ENCODE measurements around the gene PTAFR. TPM values are rescaled to one million over a fixed set of nuclear protein-coding genes. Genes with fewer than 3 reads are reported as not detected.
A peak's percentile ranks its signal among the peaks of the same experiment; 100 is the strongest.

The PTAFR gene
- polyA plus RNA-seq, 1 donor: 2.7 TPM

DNA sequence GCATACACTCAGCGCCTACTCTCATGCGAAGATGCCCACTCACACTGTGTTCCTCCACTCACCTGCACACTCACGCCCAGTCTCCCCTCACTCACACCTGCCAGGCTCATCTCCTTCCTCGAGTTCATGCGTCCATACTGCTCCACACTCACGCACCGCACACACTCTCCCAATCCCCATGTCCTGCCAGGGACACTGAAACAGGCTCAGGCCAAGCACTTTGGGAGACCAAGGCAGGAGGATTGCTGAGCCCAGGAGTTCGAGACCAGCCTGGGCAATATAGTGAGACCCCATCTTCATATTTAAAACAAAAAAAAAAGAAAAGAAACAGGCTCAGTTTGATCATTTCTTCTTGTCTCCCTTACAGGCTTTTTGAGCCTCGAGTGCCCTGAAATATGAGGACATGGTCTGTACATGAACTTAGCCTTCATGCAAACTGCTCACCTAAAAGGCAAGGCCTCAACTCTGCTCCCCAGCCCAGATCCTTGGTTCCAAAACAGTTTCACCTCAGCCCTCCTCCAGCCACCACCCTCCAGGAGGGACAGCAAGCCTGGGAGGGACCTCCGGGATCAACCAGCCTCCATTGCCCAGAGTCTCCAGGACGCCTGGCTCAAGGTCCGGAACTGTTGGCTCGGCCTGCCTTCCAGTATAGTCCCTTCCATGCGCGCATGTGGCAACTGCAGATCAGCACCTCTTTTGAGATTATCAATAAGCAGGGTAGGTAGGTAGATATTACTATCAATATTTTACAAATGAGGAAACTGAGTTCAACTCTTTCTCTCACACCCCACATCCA lies 2.4 kb upstream of the PTAFR start:
- Histone ChIP-seq H3K27ac (ENCODE audit: low read length) (no peak overlapping the region), H3K4me1 (ENCODE audit: control insufficient read depth, insufficient read depth, low read length) (no peaks in the 10 kb centered on the region), H3K9me3 (ENCODE audit: control insufficient read depth, low read depth, low read length) (no peaks in the 10 kb centered on the region), H3K36me3 (ENCODE audit: control insufficient read depth, insufficient read depth, low read length) (no peaks in the 10 kb centered on the region), H3K4me3 (ENCODE audit: low read length) (no peak overlapping the region), H3K27me3 (ENCODE audit: control insufficient read depth, insufficient read depth, low read length) (no peaks in the 10 kb centered on the region)
- no CpG with 5 or more reads among the region's 15 CpGs for WGBS (ENCODE audit: insufficient coverage, low lambda C conversion rate)
- no peak for DNase-seq

DNA sequence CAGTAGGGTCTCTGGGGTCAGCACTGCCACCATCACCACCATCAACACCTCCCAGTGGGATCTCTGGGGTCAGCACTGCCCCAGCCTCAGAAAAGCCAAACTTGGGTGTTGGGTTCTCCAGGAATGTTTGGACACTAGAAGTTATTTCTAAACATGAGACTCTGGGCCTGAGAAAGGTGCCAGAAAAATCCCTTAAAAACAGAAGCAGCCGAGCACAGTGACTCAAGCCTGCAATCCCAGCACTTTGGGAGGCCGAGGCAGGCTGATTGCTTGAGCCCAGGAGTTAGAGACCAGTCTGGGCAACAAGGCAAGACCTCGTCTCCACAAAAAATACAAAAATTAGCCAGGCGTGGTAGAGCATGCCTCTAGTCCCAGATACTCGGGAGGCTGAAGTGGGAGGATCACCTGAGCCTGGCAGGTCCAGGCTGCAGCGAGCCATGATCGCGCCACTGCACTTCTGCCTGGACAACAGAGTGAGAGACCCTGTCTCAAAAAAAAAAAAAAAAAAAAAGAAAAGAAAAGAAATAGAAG lies 470 bp downstream of the PTAFR start:
- Histone ChIP-seq H3K27me3 (ENCODE audit: control insufficient read depth, insufficient read depth, low read length) (no peaks in the 10 kb centered on the region), H3K4me3 (ENCODE audit: low read length) (no peak overlapping the region), H3K9me3 (ENCODE audit: control insufficient read depth, low read depth, low read length) (no peaks in the 10 kb centered on the region), H3K27ac (ENCODE audit: low read length) (no peak overlapping the region), H3K36me3 (ENCODE audit: control insufficient read depth, insufficient read depth, low read length) (no peaks in the 10 kb centered on the region), H3K4me1 (ENCODE audit: control insufficient read depth, insufficient read depth, low read length) (peaks cover 21% of the 10 kb centered on the region)
- WGBS (ENCODE audit: insufficient coverage, low lambda C conversion rate): no CpG with 5 or more reads among the region's 8 CpGs
- no peak for DNase-seq

DNA sequence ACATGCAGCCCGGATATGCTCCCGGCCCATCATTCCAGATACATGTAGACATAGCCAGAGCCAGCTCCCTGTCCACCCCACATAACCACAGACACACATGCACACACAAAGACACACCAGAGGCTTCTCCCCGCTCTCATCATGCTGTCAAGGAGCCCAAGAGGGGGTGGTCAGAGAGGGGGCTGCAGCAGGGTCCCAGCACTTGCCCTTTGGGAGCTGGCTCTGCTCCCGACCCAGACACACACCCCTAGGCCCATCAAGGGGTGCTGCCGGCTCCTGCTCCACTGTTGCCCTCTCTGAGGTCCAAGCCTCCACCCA lies 2.6 kb downstream of the PTAFR start:
- Histone ChIP-seq H3K27ac (ENCODE audit: low read length) (peak overlapping the region; percentile 14), H3K4me1 (ENCODE audit: control insufficient read depth, insufficient read depth, low read length) (peaks cover 29% of the 10 kb centered on the region), H3K36me3 (ENCODE audit: control insufficient read depth, insufficient read depth, low read length) (no peaks in the 10 kb centered on the region), H3K4me3 (ENCODE audit: low read length) (no peak overlapping the region), H3K9me3 (ENCODE audit: control insufficient read depth, low read depth, low read length) (no peaks in the 10 kb centered on the region), H3K27me3 (ENCODE audit: control insufficient read depth, insufficient read depth, low read length) (no peaks in the 10 kb centered on the region)
- WGBS (ENCODE audit: insufficient coverage, low lambda C conversion rate): no CpG with 5 or more reads among the region's 5 CpGs
- no peak for DNase-seq

DNA sequence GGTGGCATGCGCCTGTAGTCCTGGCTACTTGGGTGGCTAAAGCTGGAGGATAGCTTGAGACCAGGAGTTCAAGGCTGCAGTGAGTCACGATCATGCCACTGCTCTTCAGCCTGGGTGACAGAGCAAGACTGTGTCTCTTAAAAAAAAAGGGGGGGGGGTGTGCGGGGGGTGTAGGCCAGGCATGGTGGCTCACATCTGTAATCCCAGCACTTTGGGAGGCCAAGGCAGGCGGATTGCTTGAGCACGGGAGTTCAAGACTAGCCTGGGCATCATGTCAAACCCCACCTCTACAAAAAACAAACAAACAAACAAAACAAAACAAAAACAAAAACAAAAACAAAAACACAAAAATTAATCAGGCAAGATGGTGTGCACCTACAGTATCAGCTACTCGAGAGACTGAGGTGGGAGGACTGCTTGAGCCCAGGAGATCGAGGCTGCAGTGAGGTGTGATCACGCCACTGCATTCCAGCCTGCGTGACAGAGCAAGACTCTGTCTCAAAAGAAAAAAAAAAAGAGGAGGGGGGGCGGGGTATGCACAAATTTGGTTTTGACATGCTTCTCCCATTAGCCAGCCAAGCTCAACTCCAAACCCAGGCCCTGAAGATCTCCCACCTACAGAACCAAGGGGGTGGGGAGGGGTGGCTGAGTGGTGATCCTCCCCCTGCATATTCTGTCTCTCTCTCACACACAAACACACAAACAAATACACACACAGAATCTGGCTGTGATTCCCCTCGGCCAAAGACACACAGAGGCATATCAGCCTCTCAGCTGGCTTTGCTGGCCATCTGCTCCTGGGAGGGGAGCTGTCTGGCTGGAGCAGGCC lies 3.1 kb downstream of the PTAFR start:
- H3K4me1 ChIP-seq (ENCODE audit: control insufficient read depth, insufficient read depth, low read length): peaks cover 31% of the 10 kb centered on the region
- H3K4me3 ChIP-seq (ENCODE audit: low read length): no peak overlapping the region
- no peaks in the 10 kb centered on the region for H3K36me3 ChIP-seq (ENCODE audit: control insufficient read depth, insufficient read depth, low read length)
- peak overlapping the region; percentile 62 for H3K27ac ChIP-seq (ENCODE audit: low read length)
- H3K27me3 ChIP-seq (ENCODE audit: control insufficient read depth, insufficient read depth, low read length): no peaks in the 10 kb centered on the region
- 57% methylated on average over 1 of the region's 11 CpGs for WGBS (ENCODE audit: insufficient coverage, low lambda C conversion rate)
- H3K9me3 ChIP-seq (ENCODE audit: control insufficient read depth, low read depth, low read length): no peaks in the 10 kb centered on the region
- DNase-seq: peak; percentile 35 to 42

DNA sequence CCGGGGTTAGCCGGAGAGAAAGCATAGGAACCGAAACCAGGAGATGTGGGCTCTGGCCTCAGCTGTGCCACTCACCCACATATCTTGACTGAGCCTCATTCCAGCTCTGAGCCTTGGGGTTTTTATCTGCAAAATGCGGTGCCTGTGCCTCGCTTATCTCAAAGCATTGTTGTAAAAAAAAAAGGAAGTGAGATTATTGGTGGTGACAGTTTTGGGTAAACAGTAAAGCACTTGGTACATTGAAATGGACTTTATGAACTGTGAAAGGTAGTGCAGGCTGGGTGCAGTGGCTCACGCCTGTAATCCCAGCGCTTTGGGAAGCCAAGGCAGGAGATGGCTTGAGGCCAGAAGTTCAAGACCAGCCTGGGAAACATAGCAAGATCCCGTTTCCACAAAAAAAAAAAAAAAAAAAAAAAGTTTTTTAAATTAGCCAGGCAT lies 3.8 kb downstream of the PTAFR start:
- peak overlapping the region; percentile 62 for H3K27ac ChIP-seq (ENCODE audit: low read length)
- DNase-seq: peak; percentile 51 to 87
- no peak overlapping the region for H3K4me3 ChIP-seq (ENCODE audit: low read length)
- no peaks in the 10 kb centered on the region for H3K36me3 ChIP-seq (ENCODE audit: control insufficient read depth, insufficient read depth, low read length)
- 30% methylated on average over 4 of the region's 8 CpGs for WGBS (ENCODE audit: insufficient coverage, low lambda C conversion rate)
- no peaks in the 10 kb centered on the region for H3K27me3 ChIP-seq (ENCODE audit: control insufficient read depth, insufficient read depth, low read length)
- H3K4me1 ChIP-seq (ENCODE audit: control insufficient read depth, insufficient read depth, low read length): peaks cover 31% of the 10 kb centered on the region
- no peaks in the 10 kb centered on the region for H3K9me3 ChIP-seq (ENCODE audit: control insufficient read depth, low read depth, low read length)

DNA sequence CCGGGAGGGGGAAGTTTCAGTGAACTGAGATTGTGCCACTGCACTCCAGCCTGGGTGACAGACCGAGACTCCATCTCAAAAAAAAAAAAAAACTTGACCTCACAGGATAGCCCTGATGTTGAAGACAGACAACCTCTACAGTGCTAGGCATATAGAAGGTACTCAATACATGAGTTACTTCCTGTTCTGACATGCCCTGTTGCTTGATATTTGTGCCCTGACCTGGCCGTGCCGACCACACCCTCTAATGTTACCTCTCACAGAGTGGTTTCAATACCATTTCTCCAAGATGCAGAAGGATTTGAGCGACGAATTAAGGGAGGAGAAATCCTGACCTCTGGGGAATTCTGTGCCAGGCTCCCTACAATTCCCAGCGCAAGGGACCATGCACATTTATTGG lies 5.2 kb downstream of the PTAFR start:
- WGBS (ENCODE audit: insufficient coverage, low lambda C conversion rate): no CpG with 5 or more reads among the region's 7 CpGs
- no peaks in the 10 kb centered on the region for H3K9me3 ChIP-seq (ENCODE audit: control insufficient read depth, low read depth, low read length)

DNA sequence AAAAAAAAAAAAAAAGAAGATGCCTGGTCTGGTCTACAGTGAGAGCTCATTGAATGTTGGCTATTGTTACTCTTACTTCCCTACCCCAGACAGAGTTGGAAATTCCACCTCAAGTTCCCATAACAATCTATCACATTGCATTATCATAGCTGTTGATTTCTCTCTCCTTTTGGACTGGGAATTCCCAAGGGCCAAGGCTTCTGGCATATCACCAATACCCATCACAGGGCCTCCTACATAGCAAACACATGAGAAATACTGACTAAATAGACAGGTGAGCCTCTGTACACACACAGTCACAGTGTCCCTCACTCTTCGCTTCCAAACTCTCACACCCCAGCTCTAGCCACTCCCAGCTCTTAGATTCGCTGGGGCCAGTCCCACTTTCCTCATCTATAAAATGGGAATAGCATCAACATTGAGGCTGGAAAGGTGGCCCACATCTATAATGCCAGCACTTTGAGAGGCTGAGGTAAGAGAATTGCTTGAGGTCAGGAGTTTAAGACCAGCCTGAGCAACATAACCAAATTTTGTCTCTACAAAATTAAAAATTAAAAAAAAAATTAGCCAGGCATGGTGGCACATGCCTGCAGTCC lies 6.4 kb downstream of the PTAFR start:
- H3K27me3 ChIP-seq (ENCODE audit: control insufficient read depth, insufficient read depth, low read length): no peaks in the 10 kb centered on the region
- H3K36me3 ChIP-seq (ENCODE audit: control insufficient read depth, insufficient read depth, low read length): no peaks in the 10 kb centered on the region
- H3K4me1 ChIP-seq (ENCODE audit: control insufficient read depth, insufficient read depth, low read length): peaks cover 31% of the 10 kb centered on the region
- DNase-seq: peak in 1 of 2 donors; percentile 41
- WGBS (ENCODE audit: insufficient coverage, low lambda C conversion rate): no CpG with 5 or more reads among the region's 2 CpGs
- H3K27ac ChIP-seq (ENCODE audit: low read length): no peak overlapping the region
- no peaks in the 10 kb centered on the region for H3K9me3 ChIP-seq (ENCODE audit: control insufficient read depth, low read depth, low read length)
- H3K4me3 ChIP-seq (ENCODE audit: low read length): no peak overlapping the region

More for the DNA sequence above, 5.2 kb downstream of the PTAFR start:
- Histone ChIP-seq H3K27ac (ENCODE audit: low read length) (no peak overlapping the region), H3K27me3 (ENCODE audit: control insufficient read depth, insufficient read depth, low read length) (no peaks in the 10 kb centered on the region), H3K36me3 (ENCODE audit: control insufficient read depth, insufficient read depth, low read length) (no peaks in the 10 kb centered on the region), H3K4me3 (ENCODE audit: low read length) (no peak overlapping the region), H3K4me1 (ENCODE audit: control insufficient read depth, insufficient read depth, low read length) (peaks cover 31% of the 10 kb centered on the region)
- no peak for DNase-seq

DNA sequence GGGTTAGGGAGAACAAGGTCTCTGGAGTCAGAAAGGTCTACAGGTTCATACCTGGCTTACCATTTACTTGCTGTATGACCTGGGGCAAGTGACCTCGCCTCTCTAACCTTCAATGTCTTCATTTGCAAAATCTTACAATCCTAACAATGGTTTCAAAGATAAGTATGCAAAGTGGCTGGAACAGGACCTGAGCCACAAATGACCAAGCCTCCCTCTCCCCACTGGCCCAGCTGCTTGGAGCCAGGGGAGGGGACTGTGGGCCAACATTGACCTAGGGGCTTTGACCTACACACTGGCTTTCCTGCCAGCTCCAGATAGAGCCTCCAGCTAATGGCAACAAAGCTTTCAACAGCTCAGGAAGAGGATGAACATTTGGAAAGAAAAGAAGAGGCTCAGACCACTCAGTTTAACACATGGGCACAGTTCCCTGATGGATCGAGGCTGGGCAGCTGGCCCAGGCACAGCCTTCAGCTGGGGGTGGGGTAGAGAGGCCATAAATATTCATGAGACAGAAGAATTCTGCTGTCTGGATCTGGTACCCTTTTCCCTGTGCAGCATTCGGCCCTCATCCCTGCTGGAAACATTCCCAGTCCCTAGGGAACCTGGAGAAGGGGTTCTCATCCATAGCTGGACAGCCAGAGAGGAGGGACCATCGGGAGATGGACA lies 12.9 kb downstream of the PTAFR start:
- Histone ChIP-seq H3K27ac (ENCODE audit: low read length) (no peak overlapping the region), H3K9me3 (ENCODE audit: control insufficient read depth, low read depth, low read length) (no peaks in the 10 kb centered on the region), H3K27me3 (ENCODE audit: control insufficient read depth, insufficient read depth, low read length) (no peaks in the 10 kb centered on the region), H3K4me1 (ENCODE audit: control insufficient read depth, insufficient read depth, low read length) (peaks cover 18% of the 10 kb centered on the region), H3K36me3 (ENCODE audit: control insufficient read depth, insufficient read depth, low read length) (no peaks in the 10 kb centered on the region), H3K4me3 (ENCODE audit: low read length) (no peak overlapping the region)
- no CpG with 5 or more reads among the region's 4 CpGs for WGBS (ENCODE audit: insufficient coverage, low lambda C conversion rate)
- peak in 1 of 2 donors; percentile 27 for DNase-seq

DNA sequence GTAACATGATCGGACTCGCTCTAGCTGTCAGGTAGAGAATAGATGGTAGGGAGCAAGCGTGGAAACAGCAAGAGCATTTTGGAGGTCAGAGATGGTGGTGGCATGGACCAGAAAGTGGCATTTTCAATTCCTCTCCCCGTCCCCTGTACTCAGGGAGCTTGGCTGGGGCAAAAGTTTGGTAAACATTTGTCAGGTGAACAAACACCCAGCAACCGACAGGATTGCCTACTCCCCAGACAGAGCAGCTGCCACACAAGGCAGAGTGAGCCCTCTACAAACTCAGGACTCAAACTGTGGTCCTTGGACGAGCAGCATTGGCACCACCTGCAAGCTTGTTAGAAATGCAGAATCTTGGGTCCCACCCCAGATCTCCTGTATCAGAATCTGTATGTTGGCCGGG lies 14.3 kb downstream of the PTAFR start:
- Histone ChIP-seq H3K36me3 (ENCODE audit: control insufficient read depth, insufficient read depth, low read length) (no peaks in the 10 kb centered on the region), H3K27me3 (ENCODE audit: control insufficient read depth, insufficient read depth, low read length) (no peaks in the 10 kb centered on the region), H3K27ac (ENCODE audit: low read length) (no peak overlapping the region), H3K4me1 (ENCODE audit: control insufficient read depth, insufficient read depth, low read length) (peaks cover 18% of the 10 kb centered on the region), H3K9me3 (ENCODE audit: control insufficient read depth, low read depth, low read length) (no peaks in the 10 kb centered on the region), H3K4me3 (ENCODE audit: low read length) (no peak overlapping the region)
- no peak for DNase-seq
- no CpG with 5 or more reads among the region's 7 CpGs for WGBS (ENCODE audit: insufficient coverage, low lambda C conversion rate)

DNA sequence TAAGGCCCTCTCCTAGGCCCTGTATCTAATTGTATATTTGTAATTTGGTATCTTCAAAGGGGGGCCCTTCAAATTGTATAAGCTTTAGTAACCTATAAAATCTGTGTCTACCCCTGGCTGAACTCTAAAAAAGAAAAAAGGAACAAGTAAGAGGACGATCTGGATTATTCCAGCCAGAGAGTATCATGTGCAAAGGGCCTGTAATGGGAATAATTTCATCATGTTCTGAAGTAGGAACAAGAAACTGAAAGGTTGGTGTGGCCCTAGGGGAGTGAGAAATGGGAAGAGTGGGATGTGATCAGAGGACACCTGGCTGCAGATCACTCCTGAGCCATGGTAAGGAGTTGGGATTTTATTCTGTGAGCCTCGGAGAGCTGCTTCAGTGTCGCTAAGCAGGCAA lies 14.7 kb downstream of the PTAFR start:
- no CpG with 5 or more reads among the region's 3 CpGs for WGBS (ENCODE audit: insufficient coverage, low lambda C conversion rate)
- Histone ChIP-seq H3K4me1 (ENCODE audit: control insufficient read depth, insufficient read depth, low read length) (peaks cover 18% of the 10 kb centered on the region), H3K27ac (ENCODE audit: low read length) (no peak overlapping the region), H3K4me3 (ENCODE audit: low read length) (no peak overlapping the region), H3K27me3 (ENCODE audit: control insufficient read depth, insufficient read depth, low read length) (no peaks in the 10 kb centered on the region), H3K36me3 (ENCODE audit: control insufficient read depth, insufficient read depth, low read length) (no peaks in the 10 kb centered on the region), H3K9me3 (ENCODE audit: control insufficient read depth, low read depth, low read length) (no peaks in the 10 kb centered on the region)
- DNase-seq: no peak

Measured in large intestine (tissue), 3 donors.